Upper lobe of right lung (tissue), 1 donor: ENCODE results near the gene C16orf86. TPM values are rescaled to one million over a fixed set of nuclear protein-coding genes. Genes with fewer than 3 reads are reported as not detected.

Source experiments
- ATAC-seq: fragments of 200-7000 bp; cut with Tn5 transposase; one replicate; pipeline ENCODE4 v1.9.1; 2020; ENCODE audit warnings: mild to moderate bottlenecking, moderate library complexity
- DNase-seq: peaks from one replicate; pipeline ENCODE4 v3.0.0-alpha.2; 2020
- H3K27ac ChIP-seq: fragments of 200-600 bp; one replicate; pipeline ENCODE4 v1.8.0; 2022
- H3K27me3 ChIP-seq: fragments of 200-600 bp; one replicate; pipeline ENCODE4 v1.8.0; 2022; ENCODE audit warnings: mild to moderate bottlenecking
- H3K36me3 ChIP-seq: fragments of 200-600 bp; one replicate; pipeline ENCODE4 v1.8.0; 2022
- H3K4me1 ChIP-seq: fragments of 200-600 bp; one replicate; pipeline ENCODE4 v1.8.0; 2022
- H3K4me3 ChIP-seq: fragments of 200-600 bp; one replicate; pipeline ENCODE4 v1.8.0; 2022; ENCODE audit warnings: mild to moderate bottlenecking
- H3K9me3 ChIP-seq: fragments of 200-600 bp; one replicate; pipeline ENCODE4 v1.8.0; 2022
- intact Hi-C: fragments of 100-400 bp; cut with DNase I; formaldehyde crosslinking; loops from one replicate; pipeline ENCODE4 v1.11.0; 2022
- total RNA-seq: library from RNA; stranded (reverse); fragmentation: NEBNext Ultra II Directional; extraction: Animal tissue kit (Norgen Biotek cat#: 25700); gene quantifications from one replicate; pipeline ENCODE4 v1.2.1, GENCODE V29; 2021
- TF ChIP-seq, protein P1 (sequence below): fragments of 200-600 bp; IDR thresholded peaks from one replicate; pipeline ENCODE4 v1.8.0; 2022; ENCODE audit warnings: antibody characterized with exemption
- donor health status: DM: no; HTN: yes; CAD: no; lungs with severe emphysema.

The C16orf86 gene
- total RNA-seq, 1 donor from 2014 or later: 3.8 TPM

- Histone ChIP-seq H3K4me3 (no peak overlapping the region), H3K4me1 (peaks cover 34% of the 10 kb centered on the region), H3K36me3 (no peaks in the 10 kb centered on the region), H3K27me3 (no peaks in the 10 kb centered on the region), H3K27ac (no peak overlapping the region), H3K9me3 (no peaks in the 10 kb centered on the region)
- intact Hi-C loops: loop anchor here (10.0 kb wide), 1 partner anchor 252 kb away; no protein-coding TSS in a partner anchor
- TF ChIP-seq, protein P1, sequence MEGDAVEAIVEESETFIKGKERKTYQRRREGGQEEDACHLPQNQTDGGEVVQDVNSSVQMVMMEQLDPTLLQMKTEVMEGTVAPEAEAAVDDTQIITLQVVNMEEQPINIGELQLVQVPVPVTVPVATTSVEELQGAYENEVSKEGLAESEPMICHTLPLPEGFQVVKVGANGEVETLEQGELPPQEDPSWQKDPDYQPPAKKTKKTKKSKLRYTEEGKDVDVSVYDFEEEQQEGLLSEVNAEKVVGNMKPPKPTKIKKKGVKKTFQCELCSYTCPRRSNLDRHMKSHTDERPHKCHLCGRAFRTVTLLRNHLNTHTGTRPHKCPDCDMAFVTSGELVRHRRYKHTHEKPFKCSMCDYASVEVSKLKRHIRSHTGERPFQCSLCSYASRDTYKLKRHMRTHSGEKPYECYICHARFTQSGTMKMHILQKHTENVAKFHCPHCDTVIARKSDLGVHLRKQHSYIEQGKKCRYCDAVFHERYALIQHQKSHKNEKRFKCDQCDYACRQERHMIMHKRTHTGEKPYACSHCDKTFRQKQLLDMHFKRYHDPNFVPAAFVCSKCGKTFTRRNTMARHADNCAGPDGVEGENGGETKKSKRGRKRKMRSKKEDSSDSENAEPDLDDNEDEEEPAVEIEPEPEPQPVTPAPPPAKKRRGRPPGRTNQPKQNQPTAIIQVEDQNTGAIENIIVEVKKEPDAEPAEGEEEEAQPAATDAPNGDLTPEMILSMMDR: no peak
- peak; percentile 21 for ATAC-seq
- DNase-seq: peak; percentile 84
Observed at GRCh38 chr16:67672306-67672705, 5.7 kb downstream of the C16orf86 start.

DNA sequence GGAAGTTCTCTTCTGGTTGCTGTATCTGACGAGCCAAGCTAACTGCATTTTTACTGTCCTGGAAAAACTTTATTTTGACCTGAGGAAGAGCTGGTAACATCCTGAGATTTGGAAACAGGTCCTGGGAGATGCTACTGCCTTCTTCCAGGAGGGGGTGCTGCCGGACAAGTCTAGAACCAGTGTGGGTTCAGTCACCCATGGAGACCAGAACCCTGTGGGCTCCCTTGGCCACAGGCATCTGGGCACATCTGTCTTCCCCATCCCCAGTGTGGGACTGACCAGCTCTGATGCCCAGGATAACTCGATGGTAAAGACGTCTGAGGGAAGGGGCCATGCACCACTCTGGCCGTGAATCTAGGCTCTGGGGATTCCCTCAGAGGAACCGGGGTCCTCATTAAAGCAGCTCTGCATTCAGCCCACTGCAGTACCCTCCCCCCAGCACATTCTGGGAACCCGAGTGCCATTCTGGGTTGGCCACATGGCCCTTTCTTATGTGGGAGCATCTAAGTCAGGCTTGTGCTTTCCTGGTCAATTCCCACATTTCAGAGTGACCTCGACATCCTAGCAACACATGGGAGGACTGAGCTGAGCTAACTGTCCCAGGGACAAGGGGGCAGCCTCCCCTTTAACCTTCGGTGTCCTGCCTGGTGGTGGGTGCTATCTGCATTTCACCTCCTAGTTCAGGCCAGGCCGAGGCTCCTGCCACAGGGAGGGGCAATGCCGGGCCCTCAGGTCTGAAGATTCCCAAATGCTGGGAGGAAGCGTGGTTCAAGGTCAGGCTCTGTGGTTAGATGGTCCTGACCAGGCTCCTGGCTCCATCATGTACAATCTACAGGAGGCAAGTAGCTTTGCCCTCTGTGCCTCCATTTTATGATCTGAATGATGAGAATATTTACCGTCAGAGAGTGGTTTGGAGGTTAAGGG is 6.4 kb downstream of the C16orf86 start:
- no peaks in the 10 kb centered on the region for H3K9me3 ChIP-seq
- peaks cover 27% of the 10 kb centered on the region for H3K4me1 ChIP-seq
- H3K27me3 ChIP-seq: no peaks in the 10 kb centered on the region
- peak; percentile 74 for ATAC-seq
- peak overlapping the region; percentile 92 for H3K27ac ChIP-seq
- TF ChIP-seq, protein P1: peak; percentile 73
- H3K36me3 ChIP-seq: no peaks in the 10 kb centered on the region
- intact Hi-C loops: loop anchor here (10.0 kb wide), 1 partner anchor 252 kb away; no protein-coding TSS in a partner anchor
- no peak overlapping the region for H3K4me3 ChIP-seq
- no peak for DNase-seq

- H3K4me1 ChIP-seq: peaks cover 25% of the 10 kb centered on the region
- no peak overlapping the region for H3K4me3 ChIP-seq
Observed at GRCh38 chr16:67673712-67674580, 7.3 kb downstream of the C16orf86 start.

DNA sequence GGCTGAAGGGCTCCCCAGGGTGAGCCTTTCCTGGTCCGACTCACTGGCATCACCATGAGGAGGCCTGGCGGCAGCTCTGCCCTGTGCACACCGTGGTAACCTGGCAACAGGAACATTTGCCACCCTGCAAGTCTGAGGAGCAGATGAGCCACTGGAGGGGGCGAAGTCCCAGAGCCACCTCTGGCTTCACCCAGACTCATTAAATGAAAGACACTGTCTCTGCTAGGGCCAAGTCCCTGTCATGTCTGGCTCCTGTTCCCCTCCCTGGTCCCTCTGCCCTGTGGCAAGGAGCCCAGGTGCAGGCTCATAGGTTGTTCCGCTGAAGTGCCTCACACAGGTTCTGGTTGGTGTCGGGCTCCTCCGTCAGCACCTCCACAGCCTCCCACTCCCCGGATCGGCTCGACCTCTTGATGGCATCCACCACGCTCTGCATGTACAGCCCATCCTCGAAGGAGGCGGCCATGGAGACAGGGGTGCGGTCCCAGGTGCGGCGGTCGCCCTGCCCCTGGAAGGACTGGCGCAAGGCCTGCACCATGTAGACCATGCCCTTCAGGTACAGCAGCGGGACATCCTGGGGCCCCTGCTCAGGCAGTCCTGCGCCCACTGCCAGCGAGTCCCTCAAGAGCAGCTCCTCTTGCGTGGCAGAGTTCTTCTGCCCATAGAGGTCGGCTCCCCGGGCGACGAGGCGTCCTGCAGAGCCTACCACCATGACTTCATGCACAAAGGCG is 8.4 kb downstream of the C16orf86 start:
- no peaks in the 10 kb centered on the region for H3K27me3 ChIP-seq
- peak overlapping the region; percentile 92 for H3K27ac ChIP-seq
- H3K9me3 ChIP-seq: no peaks in the 10 kb centered on the region
- H3K4me1 ChIP-seq: peaks cover 25% of the 10 kb centered on the region
- intact Hi-C loops: loop anchor here (10.0 kb wide), 1 partner anchor 250 kb away; no protein-coding TSS in a partner anchor
- ATAC-seq: no peak
- no peak overlapping the region for H3K4me3 ChIP-seq
- no peak for DNase-seq
- TF ChIP-seq, protein P1: no peak
- no peaks in the 10 kb centered on the region for H3K36me3 ChIP-seq

More at GRCh38 chr16:67673712-67674580, 7.3 kb downstream of the C16orf86 start:
- DNase-seq (peak; percentile 83), ATAC-seq (peak; percentile 74)
- peak overlapping the region; percentile 92 for H3K27ac ChIP-seq
- intact Hi-C loops: loop anchor here (10.0 kb wide), 1 partner anchor 251 kb away; no protein-coding TSS in a partner anchor
- TF ChIP-seq, protein P1: no peak
- H3K9me3 ChIP-seq: no peaks in the 10 kb centered on the region
- H3K36me3 ChIP-seq: no peaks in the 10 kb centered on the region
- no peaks in the 10 kb centered on the region for H3K27me3 ChIP-seq

- Histone ChIP-seq H3K36me3 (no peaks in the 10 kb centered on the region), H3K4me1 (peaks cover 25% of the 10 kb centered on the region), H3K4me3 (no peak overlapping the region), H3K27ac (no peak overlapping the region), H3K9me3 (no peaks in the 10 kb centered on the region), H3K27me3 (no peaks in the 10 kb centered on the region)
- intact Hi-C loops: loop anchor here (10.0 kb wide), 1 partner anchor 249 kb away; no protein-coding TSS in a partner anchor
- no peak for ATAC-seq
- no peak for DNase-seq
- TF ChIP-seq, protein P1: no peak
Observed at GRCh38 chr16:67675579-67675935, 8.9 kb downstream of the C16orf86 start.
